Fibroblast of lung (primary cell): Measurements from ENCODE around the gene SECTM1. TPM values are rescaled to one million over a fixed set of nuclear protein-coding genes. Genes with fewer than 3 reads are reported as not detected.
"Not testable (repeated sequence)": the region's sequence is repeated elsewhere in the genome, so short reads cannot be mapped to it uniquely, and the experiment has no call there.

Experiments
- DNase-seq, 2 donors: peaks; one replicate each; pipeline versions ENCODE4 v3.0.0 to v3.0.0-alpha.2; 2010; ENCODE audit warnings: low read depth in 2 of 2
- H2AFZ ChIP-seq: 2 replicates; pipeline ENCODE4 v1.5.1; 2012; ENCODE audit warnings: low read length, control low read depth, inconsistent platforms
- H3K27ac ChIP-seq: 2 replicates; pipeline ENCODE4 v1.5.1; 2011; ENCODE audit warnings: low read length, control low read depth; ENCODE audit not compliant: insufficient read depth
- H3K27me3 ChIP-seq: 2 replicates; pipeline ENCODE4 v1.5.1; 2011; ENCODE audit warnings: mild to moderate bottlenecking, low read length; ENCODE audit not compliant: control insufficient read depth, insufficient read depth
- H3K36me3 ChIP-seq: 2 replicates; pipeline ENCODE4 v1.5.1; 2011; ENCODE audit warnings: low read length; ENCODE audit not compliant: control insufficient read depth, insufficient read depth
- H3K4me1 ChIP-seq: 2 replicates; pipeline ENCODE4 v1.5.1; 2011; ENCODE audit warnings: low read length; ENCODE audit not compliant: control insufficient read depth, insufficient read depth; ENCODE audit errors: extremely low read depth
- H3K4me2 ChIP-seq: 2 replicates; pipeline ENCODE4 v1.5.1; 2011; ENCODE audit warnings: low read length, control low read depth; ENCODE audit not compliant: insufficient read depth; ENCODE audit errors: extremely low read depth
- H3K4me3 ChIP-seq, 4 experiments: fragments of 200-600 bp in 1 of 4; sonication (generic) in 1 of 4; replicated peaks in 1 of 4; 2 replicates each; pipeline ENCODE4 v1.5.1; 2011 to 2016; ENCODE audit warnings: low read length in 4 of 4, low read depth in 3 of 4, mild to moderate bottlenecking in 3 of 4, control low read depth in 2 of 4, inconsistent platforms in 1 of 4, mixed read lengths in 1 of 4; ENCODE audit not compliant: insufficient read depth in 1 of 4; ENCODE audit errors: control extremely low read depth in 1 of 4
- H3K79me2 ChIP-seq: 2 replicates; pipeline ENCODE4 v1.5.1; 2012; ENCODE audit warnings: mild to moderate bottlenecking, low read length, inconsistent platforms; ENCODE audit not compliant: control insufficient read depth, insufficient read depth
- H3K9ac ChIP-seq: 2 replicates; pipeline ENCODE4 v1.5.1; 2011; ENCODE audit warnings: mild to moderate bottlenecking, low read length, control low read depth; ENCODE audit not compliant: insufficient read depth
- H3K9me3 ChIP-seq: 2 replicates; pipeline ENCODE4 v1.5.1; 2012; ENCODE audit warnings: low read depth, low read length; ENCODE audit not compliant: control insufficient read depth, insufficient read depth
- H4K20me1 ChIP-seq: 2 replicates; pipeline ENCODE4 v1.5.1; 2011; ENCODE audit warnings: low read length; ENCODE audit not compliant: control insufficient read depth, insufficient read depth; ENCODE audit errors: extremely low read depth
- CTCF ChIP-seq, 2 donors: IDR thresholded peaks in 1 of 2; conservative IDR thresholded peaks in 1 of 2; 1 replicate in 1 of 2; 2 replicates in 1 of 2; pipeline ENCODE4 v1.5.1; 2011 to 2012; ENCODE audit warnings: low read length in 2 of 2, control low read depth in 1 of 2, inconsistent platforms in 1 of 2, low read depth in 1 of 2, mild to moderate bottlenecking in 1 of 2
- EZH2 ChIP-seq: IDR thresholded peaks from 2 replicates; pipeline ENCODE4 v1.5.1; 2012; ENCODE audit warnings: low read length, control low read depth, mild to moderate bottlenecking; ENCODE audit errors: missing control alignments
- polyA plus RNA-seq, 2 donors: library from polyadenylated mRNA; depleted of rRNA in 1 of 2; stranded (reverse) in 1 of 2; unstranded in 1 of 2; fragments of >200 nt; gene quantifications; 2 replicates each; pipeline ENCODE4 v1.2.1, GENCODE V29; 2011 to 2012; ENCODE audit warnings: missing spikeins in 1 of 2
- total RNA-seq: library from RNA; depleted of rRNA; stranded (reverse); fragments of >200 nt; gene quantifications from 2 replicates; pipeline ENCODE4 v1.2.1, GENCODE V29; 2014

Gene SECTM1
- total and polyA plus RNA-seq, 2 donors (not counting 1 experiment from before 2014, with no cell fraction given): 17.3 to 17.5 TPM

- Histone ChIP-seq H3K79me2 (no peaks in the 10 kb centered on the region), H3K4me3 (no peak overlapping the region), H3K27me3 (peaks cover 46% of the 10 kb centered on the region), H3K27ac (no peak overlapping the region), H3K4me2 (no peak overlapping the region), H3K9ac (no peak overlapping the region), H2AFZ (no peak overlapping the region), H4K20me1 (no peaks in the 10 kb centered on the region), H3K9me3 (no peaks in the 10 kb centered on the region), H3K36me3 (no peaks in the 10 kb centered on the region), H3K4me1 (no peaks in the 10 kb centered on the region)
- no peak for DNase-seq
- TF ChIP-seq CTCF (conservative IDR thresholded peaks at IDR 0.05 in 1 of 2, IDR thresholded peaks at IDR 0.05 in 1 of 2; ENCODE audit: low read depth in 1 of 2, low read length in 2 of 2) (no peak), EZH2 (no peak)
Measured at GRCh38 chr17:82373731-82374625, 40.4 kb upstream of the SECTM1 start.

- H3K4me3 ChIP-seq, H3K9ac ChIP-seq, DNase-seq, H3K79me2 ChIP-seq, H3K4me1 ChIP-seq, H3K9me3 ChIP-seq, H3K4me2 ChIP-seq, H3K27ac ChIP-seq, H4K20me1 ChIP-seq, H2AFZ ChIP-seq, H3K36me3 ChIP-seq: not testable (repeated sequence)
- H3K27me3 ChIP-seq: peaks cover 42% of the 10 kb centered on the region
Measured at GRCh38 chr17:82373072-82373452, 39.5 kb upstream of the SECTM1 start.

GRCh38 chr17:82372249-82373071 lies 38.9 kb upstream of the SECTM1 start:
- no peak overlapping the region for H3K4me3 ChIP-seq

More at GRCh38 chr17:82372249-82373071, 38.9 kb upstream of the SECTM1 start:
- Histone ChIP-seq H3K27ac (no peak overlapping the region), H2AFZ (no peak overlapping the region), H3K36me3 (no peaks in the 10 kb centered on the region), H3K79me2 (no peaks in the 10 kb centered on the region), H3K9ac (no peak overlapping the region), H4K20me1 (no peaks in the 10 kb centered on the region), H3K4me1 (no peaks in the 10 kb centered on the region), H3K27me3 (peaks cover 42% of the 10 kb centered on the region), H3K4me2 (no peak overlapping the region), H3K9me3 (no peaks in the 10 kb centered on the region)
- TF ChIP-seq CTCF (conservative IDR thresholded peaks at IDR 0.05 in 1 of 2, IDR thresholded peaks at IDR 0.05 in 1 of 2; ENCODE audit: low read depth in 1 of 2, low read length in 2 of 2) (no peak), EZH2 (peak; percentile 46)
- no peak for DNase-seq
